Brain microvascular endothelial cell (primary cell): ENCODE data around the gene SREBF1.

Experiments used
- DNase-seq: peaks from one replicate; pipeline ENCODE4 v3.0.0-alpha.2; 2020
- H3K27ac ChIP-seq: fragments of 250-450 bp; sonication (Bioruptor Pico); 2 replicates; pipeline ENCODE4 v1.5.1; 2020; ENCODE audit warnings: mild to moderate bottlenecking, moderate library complexity
- H3K27me3 ChIP-seq: fragments of 250-450 bp; sonication (Bioruptor Pico); replicated peaks from 2 replicates; pipeline ENCODE4 v1.5.1; 2020; ENCODE audit warnings: mild to moderate bottlenecking
- H3K36me3 ChIP-seq: fragments of 250-450 bp; sonication (Bioruptor Pico); replicated peaks from 2 replicates; pipeline ENCODE4 v1.5.1; 2020; ENCODE audit warnings: mild to moderate bottlenecking
- H3K4me3 ChIP-seq: 2 replicates; pipeline ENCODE4 v1.5.1; 2011; ENCODE audit warnings: low read depth, mild to moderate bottlenecking, control low read depth, low read length, moderate library complexity
- CTCF ChIP-seq: IDR thresholded peaks from 2 replicates; pipeline ENCODE4 v1.5.1; 2011; ENCODE audit warnings: low read depth, mild to moderate bottlenecking, moderate library complexity, low read length, control low read depth, inconsistent platforms; ENCODE audit errors: missing control alignments
- in situ Hi-C: cut with HindIII; loops from 2 replicates; pipeline ENCODE4 v1.10.0; 2017; ENCODE audit warnings: low sequenced_read_pairs, low pct_ligation_motif_present

Gene SREBF1

GRCh38 chr17:17771498-17772201, 65.1 kb downstream of the SREBF1 start:
- TF ChIP-seq CTCF, result no peak
- no peak overlapping the region for H3K4me3 ChIP-seq
- in situ Hi-C loops, result no loop called here

GRCh38 chr17:17770632-17771044, 66.1 kb downstream of the SREBF1 start:
- no peak for TF ChIP-seq CTCF
- no peaks in the 10 kb centered on the region for H3K36me3 ChIP-seq
- H3K27ac ChIP-seq, result no peak overlapping the region
- H3K4me3 ChIP-seq, result no peak overlapping the region
- in situ Hi-C loops, result no loop called here
- DNase-seq, result no peak
- H3K27me3 ChIP-seq, result no peaks in the 10 kb centered on the region

More at GRCh38 chr17:17771498-17772201, 65.1 kb downstream of the SREBF1 start:
- H3K27me3 ChIP-seq, result no peaks in the 10 kb centered on the region
- H3K36me3 ChIP-seq, result no peaks in the 10 kb centered on the region
- no peak for DNase-seq
- H3K27ac ChIP-seq, result no peak overlapping the region

GRCh38 chr17:17769869-17770631, 66.7 kb downstream of the SREBF1 start:
- no peak for DNase-seq
- Histone ChIP-seq H3K27me3 (no peaks in the 10 kb centered on the region), H3K36me3 (peaks cover 3% of the 10 kb centered on the region), H3K27ac (no peak overlapping the region), H3K4me3 (no peak overlapping the region)
- in situ Hi-C loops, result no loop called here
- TF ChIP-seq CTCF, result no peak

GRCh38 chr17:17768424-17769088, 68.2 kb downstream of the SREBF1 start:
- Histone ChIP-seq H3K27ac (no peak overlapping the region), H3K4me3 (no peak overlapping the region), H3K36me3 (peaks cover 4% of the 10 kb centered on the region), H3K27me3 (no peaks in the 10 kb centered on the region)
- no peak for TF ChIP-seq CTCF
- no peak for DNase-seq
- in situ Hi-C loops, result no loop called here

- in situ Hi-C loops, result no loop called here
- Histone ChIP-seq H3K36me3 (peaks cover 4% of the 10 kb centered on the region), H3K27ac (no peak overlapping the region), H3K27me3 (no peaks in the 10 kb centered on the region), H3K4me3 (no peak overlapping the region)
- DNase-seq, result no peak
- no peak for TF ChIP-seq CTCF
Observed at GRCh38 chr17:17767887-17768418, 68.8 kb downstream of the SREBF1 start.
